Psoas muscle (tissue), 8 donors: Measurements from ENCODE around the gene HYAL1. TPM values are rescaled to one million over a fixed set of nuclear protein-coding genes. Genes with fewer than 3 reads are reported as not detected.
A peak's percentile ranks its signal among the peaks of the same experiment; 100 is the strongest.

Source experiments
- ATAC-seq, 4 donors: fragments of 200-7000 bp; cut with Tn5 transposase; one replicate each; pipeline ENCODE4 v1.9.1; 2020; ENCODE audit warnings: moderate library complexity in 3 of 4, mild to moderate bottlenecking in 2 of 4
- DNase-seq, 2 donors: peaks; one replicate each; pipeline ENCODE4 v3.0.0-alpha.2; 2020
- H3K27ac ChIP-seq: fragments of 200-600 bp; one replicate; pipeline ENCODE4 v1.8.0; 2022
- H3K27me3 ChIP-seq, 3 donors: fragments of 200-600 bp in 1 of 3; one replicate each; pipeline versions ENCODE4 v1.6.1 to v1.8.0; 2013 to 2022; ENCODE audit warnings: low read length in 2 of 3, mild to moderate bottlenecking in 2 of 3, moderate library complexity in 1 of 3; ENCODE audit not compliant: insufficient read depth in 3 of 3
- H3K36me3 ChIP-seq, 2 donors: fragments of 200-600 bp in 1 of 2; one replicate each; pipeline versions ENCODE4 v1.6.1 to v1.8.0; 2013 to 2022; ENCODE audit warnings: low read depth in 1 of 2, mild to moderate bottlenecking in 1 of 2, moderate library complexity in 1 of 2; ENCODE audit not compliant: insufficient read depth in 1 of 2
- H3K4me1 ChIP-seq: fragments of 200-600 bp; one replicate; pipeline ENCODE4 v1.8.0; 2022
- H3K4me3 ChIP-seq: fragments of 200-600 bp; one replicate; pipeline ENCODE4 v1.8.0; 2022; ENCODE audit warnings: mild to moderate bottlenecking
- H3K9me3 ChIP-seq: fragments of 200-600 bp; one replicate; pipeline ENCODE4 v1.8.0; 2022
- CTCF ChIP-seq: fragments of 200-600 bp; IDR thresholded peaks from one replicate; pipeline ENCODE4 v1.8.0; 2022; ENCODE audit warnings: antibody characterized with exemption
- WGBS, 3 donors: extraction: QIAGEN DNeasy Blood & Tissue Kit; methylation state at CpG; one replicate each; pipeline versions ENCODE4 v1.1.6 to v1.1.7; 2013; 5-methylcytosine and 5-hydroxymethylcytosine counted together
- intact Hi-C, 2 donors: fragments of 100-400 bp; cut with DNase I; formaldehyde crosslinking; loops; one replicate each; pipeline versions ENCODE4 v1.11.0 to v1.14.2; 2022
- polyA plus RNA-seq, 3 donors: library from polyadenylated mRNA; stranded (reverse); fragments of 200-250 nt; gene quantifications; one replicate each; pipeline ENCODE4 v1.2.3, GENCODE V29; 2013
- total RNA-seq, 4 donors: library from RNA; stranded (reverse); fragmentation: NEBNext Ultra II Directional in 2 of 4; extraction: Animal tissue kit (Norgen Biotek cat#: 25700) in 2 of 4; gene quantifications; one replicate each; pipeline versions ENCODE4 v1.2.1 to v1.2.4, GENCODE V29; 2021 to 2023
- donor health status: healthy with polysubstance abuse.
- donor health status: DM: no; HTN: no; CAD: no; lungs with moderate emphysema.
- donor health status: Bipolar disorder and iron deficiency.
- donor health status: healthy.
- donor health status: DM: yes; HTN: yes; CAD: no.
- donor health status: DM: no; HTN: no; CAD: no.
- donor health status: DM: no; HTN: no; CAD: no.
- donor health status: DM: yes; HTN: yes; CAD: no.

HYAL1 gene
- total and polyA plus RNA-seq, 7 donors: 8.5 to 20.8 (median 13.8) TPM

GRCh38 chr3:50304601-50305000, 1.2 kb upstream of the HYAL1 start:
- Histone ChIP-seq H3K36me3 (peaks cover 0 to 6% of the 10 kb centered on the region in 2 donors), H3K4me3 (no peak overlapping the region), H3K27ac (no peak overlapping the region), H3K9me3 (no peaks in the 10 kb centered on the region), H3K27me3 (no peaks in the 10 kb centered on the region), H3K4me1 (peaks cover 19% of the 10 kb centered on the region)
- TF ChIP-seq CTCF: no peak
- ATAC-seq: no peak
- intact Hi-C loops: no loop called here
- DNase-seq: no peak

GRCh38 chr3:50302095-50303012, 1.0 kb downstream of the HYAL1 start:
- peak overlapping the region; percentile 88 for H3K27ac ChIP-seq
- intact Hi-C loops: no loop called here
- H3K27me3 ChIP-seq: no peaks in the 10 kb centered on the region
- peak overlapping the region; percentile 76 for H3K4me3 ChIP-seq
- H3K4me1 ChIP-seq: peaks cover 29% of the 10 kb centered on the region
- TF ChIP-seq CTCF: no peak
- ATAC-seq: no peak
- WGBS, 3 donors: 63 to 81% (median 71%) methylated on average over 32 of the region's 32 CpGs
- H3K36me3 ChIP-seq: no peaks in the 10 kb centered on the region
- peak in 1 of 2 donors; percentile 60 for DNase-seq
- no peaks in the 10 kb centered on the region for H3K9me3 ChIP-seq

GRCh38 chr3:50300681-50301254, 2.6 kb downstream of the HYAL1 start:
- intact Hi-C loops: no loop called here
- DNase-seq (no peak), ATAC-seq (no peak)
- TF ChIP-seq CTCF: no peak
- Histone ChIP-seq H3K9me3 (no peaks in the 10 kb centered on the region), H3K27ac (peak overlapping the region; percentile 88), H3K4me1 (peaks cover 29% of the 10 kb centered on the region), H3K36me3 (peaks cover 0 to 6% of the 10 kb centered on the region in 2 donors), H3K4me3 (peak overlapping the region; percentile 76), H3K27me3 (no peaks in the 10 kb centered on the region)
- 76 to 90% (median 82%) methylated on average over 6 of the region's 6 CpGs for WGBS, 3 donors

GRCh38 chr3:50299929-50300680, 3.3 kb downstream of the HYAL1 start:
- DNase-seq (peak in 1 of 2 donors; percentile 71), ATAC-seq (peak in 3 of 4 donors; percentile 17 to 31 (median 30))
- TF ChIP-seq CTCF: no peak
- WGBS, 3 donors: 27 to 38% (median 29%) methylated on average over 12 of the region's 12 CpGs
- Histone ChIP-seq H3K36me3 (peaks cover 0 to 6% of the 10 kb centered on the region in 2 donors), H3K4me1 (peaks cover 29% of the 10 kb centered on the region), H3K9me3 (no peaks in the 10 kb centered on the region), H3K27me3 (no peaks in the 10 kb centered on the region), H3K27ac (peak overlapping the region; percentile 88), H3K4me3 (peak overlapping the region; percentile 76)
- intact Hi-C loops: no loop called here
